BE2C (cell line): Measurements from ENCODE around the gene CELA3B. TPM values are rescaled to one million over a fixed set of nuclear protein-coding genes. Genes with fewer than 3 reads are reported as not detected.
"Not testable (repeated sequence)": the region's sequence is repeated elsewhere in the genome, so short reads cannot be mapped to it uniquely, and the experiment has no call there.

Experiments
- DNase-seq: peaks from one replicate; pipeline ENCODE4 v3.0.0-alpha.2; 2020
- H3K27me3 ChIP-seq: fragments of 250-450 bp; sonication (Bioruptor Pico); 2 replicates; pipeline ENCODE4 v1.5.1; 2020; ENCODE audit warnings: mild to moderate bottlenecking
- H3K36me3 ChIP-seq: fragments of 250-450 bp; sonication (Bioruptor Pico); 2 replicates; pipeline ENCODE4 v1.5.1; 2020; ENCODE audit warnings: mild to moderate bottlenecking
- H3K4me1 ChIP-seq: fragments of 250-450 bp; sonication (Bioruptor Pico); 2 replicates; pipeline ENCODE4 v1.5.1; 2020
- H3K4me3 ChIP-seq: 2 replicates; pipeline ENCODE4 v1.5.1; 2011; ENCODE audit warnings: low read depth, low read length
- H3K9me3 ChIP-seq: fragments of 250-450 bp; sonication (Bioruptor Pico); 2 replicates; pipeline ENCODE4 v1.5.1; 2020
- polyA plus RNA-seq: library from polyadenylated mRNA; unstranded; fragments of >200 nt; gene quantifications from one replicate; pipeline ENCODE4 v1.2.1, GENCODE V29; 2012; ENCODE audit warnings: low read depth, missing spikeins; ENCODE audit not compliant: insufficient read length, insufficient read depth
- TF ChIP-seq, protein P1 (sequence below): IDR thresholded peaks from 2 replicates; pipeline ENCODE4 v1.5.1; 2012; ENCODE audit warnings: mild to moderate bottlenecking, low read depth, low read length

The CELA3B gene
- not detected for polyA plus RNA-seq

DNA sequence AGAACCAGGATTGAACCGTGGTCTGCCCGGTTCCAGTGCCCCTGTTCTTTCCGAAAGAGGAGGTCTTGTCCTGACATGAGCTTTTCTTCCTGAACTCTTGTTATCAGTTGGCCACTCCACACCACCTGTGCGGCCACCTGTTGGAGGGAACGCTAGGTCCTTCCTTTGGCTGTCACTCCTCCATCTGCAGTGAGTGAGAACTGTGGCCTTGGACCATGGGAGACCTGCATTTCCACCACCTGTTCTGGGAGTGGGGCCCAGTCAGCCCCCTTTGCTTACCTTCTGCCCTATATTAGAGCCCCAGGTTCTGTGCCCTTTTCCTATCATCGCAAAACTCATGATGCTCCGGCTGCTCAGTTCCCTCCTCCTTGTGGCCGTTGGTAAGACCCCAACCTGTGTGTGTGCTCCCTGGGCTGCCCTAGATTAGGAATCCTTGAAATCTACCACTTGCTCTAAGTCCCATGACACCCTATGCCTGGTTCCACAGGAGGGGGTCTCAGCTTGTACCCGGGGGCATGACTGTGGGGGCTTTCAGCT lies at the start of gene CELA3B:
Gene CELA3B (plus strand): TSS at position 320 of the 537 bp plus-strand sequence. CDS start 18 bp downstream, at position 338.
- H3K9me3 ChIP-seq, H3K4me3 ChIP-seq, H3K4me1 ChIP-seq, H3K36me3 ChIP-seq, DNase-seq, H3K27me3 ChIP-seq: not testable (repeated sequence)

DNA sequence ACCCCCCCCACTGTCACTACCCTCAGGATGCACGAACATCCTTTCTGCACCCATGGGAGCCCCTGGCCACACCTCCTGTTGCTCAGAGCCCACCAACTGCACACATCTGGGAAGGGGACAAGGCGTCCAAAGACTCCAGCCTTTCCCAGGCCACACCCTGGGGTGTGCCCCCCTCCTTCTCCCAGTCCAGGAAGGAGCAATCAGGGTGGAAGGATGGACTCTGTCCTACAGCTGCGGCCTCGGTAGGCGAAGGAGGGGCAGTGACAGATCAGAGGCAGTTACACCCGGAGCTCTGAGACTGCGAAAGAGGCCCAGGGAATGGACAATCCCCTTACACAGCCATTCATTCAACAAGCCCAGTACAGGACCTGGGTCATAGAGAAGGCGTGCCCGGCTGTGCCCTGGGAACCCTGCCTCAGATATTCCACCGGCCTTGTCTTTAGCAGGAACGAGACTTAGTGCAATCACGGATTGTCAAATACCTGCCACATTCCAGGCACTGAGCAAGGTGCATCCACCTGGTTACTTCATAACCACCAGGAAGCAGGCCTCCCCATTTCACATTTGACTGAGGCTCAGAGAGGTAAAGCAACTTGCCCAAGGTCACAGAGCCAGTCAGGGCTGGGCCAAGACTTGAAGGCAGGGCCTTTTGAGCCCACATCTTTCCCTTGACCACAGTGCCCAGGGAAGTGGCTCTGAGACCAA lies 49.1 kb upstream of the CELA3B start:
- Histone ChIP-seq H3K27me3 (no peaks in the 10 kb centered on the region), H3K4me3 (no peak overlapping the region), H3K9me3 (no peaks in the 10 kb centered on the region), H3K4me1 (no peaks in the 10 kb centered on the region), H3K36me3 (no peaks in the 10 kb centered on the region)
- DNase-seq: no peak
- TF ChIP-seq, protein P1, sequence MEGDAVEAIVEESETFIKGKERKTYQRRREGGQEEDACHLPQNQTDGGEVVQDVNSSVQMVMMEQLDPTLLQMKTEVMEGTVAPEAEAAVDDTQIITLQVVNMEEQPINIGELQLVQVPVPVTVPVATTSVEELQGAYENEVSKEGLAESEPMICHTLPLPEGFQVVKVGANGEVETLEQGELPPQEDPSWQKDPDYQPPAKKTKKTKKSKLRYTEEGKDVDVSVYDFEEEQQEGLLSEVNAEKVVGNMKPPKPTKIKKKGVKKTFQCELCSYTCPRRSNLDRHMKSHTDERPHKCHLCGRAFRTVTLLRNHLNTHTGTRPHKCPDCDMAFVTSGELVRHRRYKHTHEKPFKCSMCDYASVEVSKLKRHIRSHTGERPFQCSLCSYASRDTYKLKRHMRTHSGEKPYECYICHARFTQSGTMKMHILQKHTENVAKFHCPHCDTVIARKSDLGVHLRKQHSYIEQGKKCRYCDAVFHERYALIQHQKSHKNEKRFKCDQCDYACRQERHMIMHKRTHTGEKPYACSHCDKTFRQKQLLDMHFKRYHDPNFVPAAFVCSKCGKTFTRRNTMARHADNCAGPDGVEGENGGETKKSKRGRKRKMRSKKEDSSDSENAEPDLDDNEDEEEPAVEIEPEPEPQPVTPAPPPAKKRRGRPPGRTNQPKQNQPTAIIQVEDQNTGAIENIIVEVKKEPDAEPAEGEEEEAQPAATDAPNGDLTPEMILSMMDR: no peak

- DNase-seq: no peak
- Histone ChIP-seq H3K4me1 (no peaks in the 10 kb centered on the region), H3K9me3 (no peaks in the 10 kb centered on the region), H3K36me3 (no peaks in the 10 kb centered on the region), H3K27me3 (no peaks in the 10 kb centered on the region), H3K4me3 (no peak overlapping the region)
- TF ChIP-seq, protein P1: no peak
These were observed 46.7 kb upstream of the CELA3B start for GRCh38 chr1:21930080-21930571.

DNA sequence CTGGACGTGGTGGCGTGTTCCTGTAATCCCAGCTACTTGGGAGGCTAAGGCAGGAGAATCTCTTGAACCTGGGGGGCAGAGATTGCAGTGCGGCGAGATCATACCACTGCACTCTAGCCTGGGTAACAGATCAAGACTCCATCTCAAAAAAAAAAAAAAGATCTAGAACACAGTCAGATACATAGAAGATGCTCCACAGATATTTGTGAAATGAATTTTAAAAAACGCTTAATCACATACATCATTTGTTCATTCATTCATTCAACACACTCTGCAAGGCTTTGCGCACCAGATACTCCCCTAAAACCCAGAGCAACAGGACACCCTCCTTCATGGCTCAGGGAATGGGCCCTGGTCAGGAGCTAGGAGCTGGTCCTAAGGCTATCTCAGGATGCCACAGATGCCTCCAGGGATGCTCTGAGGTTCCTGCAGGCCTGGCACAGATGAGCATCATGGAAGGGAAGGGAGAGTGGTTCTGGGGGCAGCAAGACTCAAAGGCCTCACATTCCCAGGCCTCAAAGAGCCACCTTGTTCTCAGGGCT lies 46.1 kb upstream of the CELA3B start:
- no peak for DNase-seq
- TF ChIP-seq, protein P1: no peak
- H3K4me3 ChIP-seq: no peak overlapping the region
- no peaks in the 10 kb centered on the region for H3K9me3 ChIP-seq
- no peaks in the 10 kb centered on the region for H3K36me3 ChIP-seq
- H3K27me3 ChIP-seq: no peaks in the 10 kb centered on the region
- H3K4me1 ChIP-seq: no peaks in the 10 kb centered on the region

DNA sequence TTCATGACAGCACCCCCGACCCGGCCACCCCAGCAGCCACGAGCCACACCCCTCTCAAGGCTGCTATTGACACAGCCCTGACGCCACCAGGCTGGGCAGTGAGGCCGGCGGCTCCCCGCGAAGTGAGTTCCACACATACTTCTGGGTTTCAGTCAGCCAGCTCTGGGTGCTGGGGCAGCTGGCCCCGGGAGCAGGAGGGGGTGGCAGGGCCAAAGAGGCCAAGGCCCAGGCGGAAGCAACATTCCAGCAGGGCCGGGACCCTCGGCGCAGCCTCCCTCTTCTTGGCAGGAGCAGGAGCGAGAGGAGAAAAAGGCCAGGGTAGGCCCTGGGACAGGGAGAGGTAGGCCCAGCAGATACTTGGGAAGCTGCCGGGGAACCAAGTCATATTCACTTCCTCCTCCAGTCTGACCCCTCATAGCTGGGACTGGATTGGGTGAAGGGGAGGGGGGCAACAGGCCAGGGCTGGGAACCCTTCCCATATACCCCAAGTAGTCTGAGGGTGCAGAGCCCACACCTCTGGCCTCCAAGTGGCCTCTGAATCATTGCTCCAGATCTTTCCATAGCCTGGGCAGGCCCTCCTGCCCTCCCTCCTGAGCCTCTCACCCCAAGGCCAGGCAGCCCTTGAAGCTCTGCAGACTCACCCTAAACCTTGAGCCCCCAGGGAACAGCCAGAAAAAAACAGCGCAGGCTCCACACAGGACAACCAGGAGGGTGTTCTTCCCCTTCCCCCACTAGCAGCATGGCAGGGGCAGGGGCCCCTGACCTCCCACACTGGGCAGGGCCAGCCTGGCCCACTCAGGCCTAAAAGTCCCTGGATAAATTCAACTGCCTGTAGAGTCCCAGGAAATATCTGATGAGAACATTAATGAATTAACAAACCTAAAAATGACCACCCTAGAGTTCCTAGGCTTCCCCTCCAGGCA lies 45.4 kb upstream of the CELA3B start:
- no peaks in the 10 kb centered on the region for H3K36me3 ChIP-seq
- no peaks in the 10 kb centered on the region for H3K27me3 ChIP-seq
- no peak for DNase-seq
- no peak overlapping the region for H3K4me3 ChIP-seq
- H3K4me1 ChIP-seq: no peaks in the 10 kb centered on the region
- H3K9me3 ChIP-seq: no peaks in the 10 kb centered on the region
- TF ChIP-seq, protein P1: no peak

DNA sequence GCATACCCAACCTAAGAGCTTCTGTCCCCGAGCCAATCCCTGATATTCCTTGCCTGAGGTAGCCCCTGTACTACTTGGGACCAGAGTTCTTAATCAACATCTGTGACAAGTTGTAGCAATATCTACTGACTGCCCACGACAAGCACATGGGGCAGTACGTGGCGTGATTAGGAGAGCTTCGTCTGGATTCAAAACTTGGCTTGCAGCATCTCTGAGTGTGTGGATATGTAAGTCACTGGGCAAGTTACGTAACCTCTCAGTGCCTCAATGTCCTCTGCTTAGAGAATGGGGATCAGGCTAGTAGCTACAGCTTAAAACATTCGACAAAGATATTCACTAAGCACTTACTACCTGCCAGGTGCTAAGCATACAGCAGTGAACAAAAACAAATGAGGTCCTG lies 44.7 kb upstream of the CELA3B start:
- Histone ChIP-seq H3K4me1 (no peaks in the 10 kb centered on the region), H3K36me3 (no peaks in the 10 kb centered on the region), H3K9me3 (no peaks in the 10 kb centered on the region), H3K27me3 (no peaks in the 10 kb centered on the region), H3K4me3 (no peak overlapping the region)
- DNase-seq: no peak
- TF ChIP-seq, protein P1: no peak
